Measurements from ENCODE around the gene PRR15.

DNA sequence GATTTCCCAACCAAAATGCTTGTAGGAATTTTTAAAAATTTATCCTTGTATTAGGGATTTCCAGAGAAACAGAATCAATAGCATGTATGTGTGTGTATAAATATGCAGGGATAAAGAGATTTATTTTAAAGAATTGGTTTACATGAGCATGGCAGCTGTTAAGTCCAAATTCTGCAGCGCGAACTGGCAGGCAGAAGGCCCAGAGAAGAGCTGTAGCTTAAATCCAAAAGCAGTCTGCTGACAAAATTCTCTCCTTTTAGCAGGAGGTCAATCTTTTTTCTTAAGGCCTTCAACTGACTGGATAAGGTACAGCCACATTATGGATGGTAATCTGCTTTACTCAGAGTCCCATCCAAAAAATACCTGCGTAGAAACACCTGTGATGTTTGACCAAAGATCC lies 42.0 kb downstream of the PRR15 start:
- TF ChIP-seq EP300 (IDR thresholded peaks at IDR 0.05) = no peak
- TF ChIP-seq, protein P1, sequence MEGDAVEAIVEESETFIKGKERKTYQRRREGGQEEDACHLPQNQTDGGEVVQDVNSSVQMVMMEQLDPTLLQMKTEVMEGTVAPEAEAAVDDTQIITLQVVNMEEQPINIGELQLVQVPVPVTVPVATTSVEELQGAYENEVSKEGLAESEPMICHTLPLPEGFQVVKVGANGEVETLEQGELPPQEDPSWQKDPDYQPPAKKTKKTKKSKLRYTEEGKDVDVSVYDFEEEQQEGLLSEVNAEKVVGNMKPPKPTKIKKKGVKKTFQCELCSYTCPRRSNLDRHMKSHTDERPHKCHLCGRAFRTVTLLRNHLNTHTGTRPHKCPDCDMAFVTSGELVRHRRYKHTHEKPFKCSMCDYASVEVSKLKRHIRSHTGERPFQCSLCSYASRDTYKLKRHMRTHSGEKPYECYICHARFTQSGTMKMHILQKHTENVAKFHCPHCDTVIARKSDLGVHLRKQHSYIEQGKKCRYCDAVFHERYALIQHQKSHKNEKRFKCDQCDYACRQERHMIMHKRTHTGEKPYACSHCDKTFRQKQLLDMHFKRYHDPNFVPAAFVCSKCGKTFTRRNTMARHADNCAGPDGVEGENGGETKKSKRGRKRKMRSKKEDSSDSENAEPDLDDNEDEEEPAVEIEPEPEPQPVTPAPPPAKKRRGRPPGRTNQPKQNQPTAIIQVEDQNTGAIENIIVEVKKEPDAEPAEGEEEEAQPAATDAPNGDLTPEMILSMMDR (IDR thresholded peaks at IDR 0.05) = no peak
- TF ChIP-seq POLR2A (IDR thresholded peaks at IDR 0.05) = no peak
